ENCODE measurements around the gene PRKACG.
"Not testable (repeated sequence)": the region's sequence is repeated elsewhere in the genome, so short reads cannot be mapped to it uniquely, and the experiment has no call there.

The PRKACG gene

DNA sequence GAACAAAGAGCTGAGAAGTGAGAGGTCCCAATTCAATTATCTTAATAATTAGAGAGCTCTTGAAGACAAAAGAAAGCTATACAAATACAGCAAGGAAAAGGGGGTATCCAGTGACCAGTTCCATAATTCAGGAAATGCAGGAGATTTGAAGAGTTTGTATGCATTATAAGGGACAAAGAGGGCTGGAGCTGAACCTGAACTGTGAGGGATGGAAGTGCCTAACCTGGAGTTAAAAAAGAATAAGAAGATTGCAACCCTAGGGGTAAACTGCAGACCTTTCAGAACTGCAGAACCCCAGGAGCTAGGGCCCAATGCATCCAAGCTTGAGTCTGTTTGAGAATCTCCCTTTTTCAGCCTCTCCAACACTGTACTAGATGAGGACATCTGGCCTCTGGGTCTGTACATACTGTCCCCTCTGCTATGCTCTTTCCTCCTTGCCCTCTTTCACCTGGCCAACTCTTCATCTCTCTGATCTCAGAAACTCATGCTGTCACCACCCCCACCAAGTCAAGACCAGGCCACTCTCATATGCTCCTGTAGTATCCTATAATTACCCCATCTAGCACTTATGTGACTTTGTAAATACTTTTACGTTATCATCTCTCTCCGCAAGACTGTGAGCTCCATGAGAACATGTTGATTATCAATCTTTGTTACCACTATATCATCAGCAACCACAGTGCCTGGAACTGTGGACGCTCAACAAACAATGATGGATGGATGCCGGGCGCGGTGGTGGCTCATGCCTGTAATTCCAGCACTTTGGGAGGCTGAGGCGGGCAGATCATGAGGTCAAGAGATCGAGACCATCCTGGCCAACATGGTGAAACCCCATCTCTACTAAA is 6.6 kb upstream of the PRKACG start:
- DNase-seq = no peak

DNA sequence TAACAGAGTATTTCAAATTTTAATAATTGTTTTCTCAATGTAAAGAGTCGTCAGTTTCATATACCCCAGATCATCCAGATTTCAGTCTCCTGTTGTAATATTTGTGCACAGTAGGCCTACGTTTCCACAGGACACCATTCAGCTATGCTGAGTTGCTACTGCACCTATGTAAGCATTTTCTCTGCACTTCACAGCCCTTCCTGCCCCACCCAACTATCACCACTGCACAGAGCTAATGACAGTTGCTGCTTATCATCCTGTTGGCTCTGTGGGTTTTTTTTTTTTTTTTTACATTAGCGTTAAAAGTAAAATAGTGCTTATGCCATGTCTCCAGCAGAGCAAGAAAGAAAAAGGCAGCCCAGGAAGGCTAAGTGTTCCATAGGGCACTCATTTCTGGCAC is 5.9 kb upstream of the PRKACG start:
- DNase-seq = no peak

DNA sequence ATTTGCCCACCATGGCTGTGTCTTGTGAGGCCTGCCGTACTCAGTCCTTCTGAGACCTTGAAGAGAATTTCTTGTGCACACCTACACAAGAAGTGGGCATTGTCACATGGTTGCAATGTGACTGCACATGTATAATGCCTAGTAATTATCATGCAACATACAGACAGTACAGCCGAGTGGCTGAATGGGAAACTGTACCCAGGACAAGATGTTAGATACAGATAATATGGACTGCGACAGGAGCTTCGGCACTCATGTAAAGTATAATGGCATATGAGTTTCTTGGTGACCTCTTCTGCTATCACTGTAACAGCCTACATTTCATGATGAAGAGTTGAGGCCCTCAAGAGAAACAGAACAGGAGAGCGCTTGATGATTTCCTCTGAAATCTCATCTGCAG is 4.8 kb upstream of the PRKACG start:
- DNase-seq = no peak

DNA sequence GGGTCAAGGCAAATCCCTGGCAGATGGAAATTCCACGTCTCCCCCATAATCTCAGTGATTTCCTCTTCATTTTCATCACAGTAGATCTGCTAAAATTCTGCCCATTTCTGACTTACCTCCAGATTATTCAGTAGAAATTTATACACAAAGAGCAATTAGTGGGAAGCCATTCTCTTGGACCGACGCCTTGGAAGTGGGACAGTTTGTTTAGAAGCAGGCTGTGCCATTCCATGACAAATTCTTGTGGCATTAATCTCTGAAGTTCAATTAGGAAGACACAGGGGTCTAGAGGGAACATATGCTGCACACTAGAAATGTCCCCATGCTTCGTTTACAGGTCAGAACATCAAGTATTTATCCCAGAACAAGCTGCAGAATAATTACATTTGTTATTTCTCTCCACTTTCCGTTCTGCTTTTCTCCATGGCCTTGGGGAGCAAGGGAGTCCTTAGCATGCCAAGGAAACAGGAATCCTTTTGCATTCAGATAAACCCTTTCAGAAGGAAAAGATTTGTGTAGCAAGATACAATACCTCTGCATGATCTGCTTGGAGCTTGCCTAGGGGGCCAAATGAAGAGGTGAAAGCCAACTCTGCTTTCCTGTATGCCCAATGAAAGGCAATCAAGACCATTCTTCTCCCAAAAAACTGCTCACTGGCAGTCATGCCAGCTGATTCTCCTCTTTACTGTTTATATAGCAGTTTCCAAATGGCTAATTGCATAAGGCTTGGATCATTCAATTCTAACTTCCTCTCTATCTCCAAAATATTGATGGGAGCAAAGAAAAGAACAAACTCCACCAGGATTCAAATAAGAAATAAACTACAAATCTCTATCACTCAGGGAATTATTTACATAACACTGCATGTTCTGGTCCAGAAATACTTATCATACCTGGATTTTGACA is 2.5 kb upstream of the PRKACG start:
- no peak for DNase-seq

DNA sequence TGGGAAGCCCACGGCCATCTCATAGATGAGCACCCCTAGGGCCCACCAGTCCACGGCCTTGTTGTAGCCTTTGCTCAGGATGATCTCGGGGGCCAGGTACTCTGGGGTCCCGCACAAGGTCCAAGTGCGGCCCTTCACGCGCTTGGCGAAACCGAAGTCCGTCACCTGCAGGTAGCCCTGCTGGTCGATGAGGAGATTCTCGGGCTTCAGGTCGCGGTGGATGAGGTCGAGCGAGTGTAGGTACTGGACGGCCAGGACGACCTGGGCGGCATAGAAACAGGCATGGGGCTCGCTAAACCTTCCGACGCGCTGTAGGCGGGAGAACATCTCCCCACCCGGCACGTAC is 558 bp downstream of the PRKACG start:
- no peak for DNase-seq

DNA sequence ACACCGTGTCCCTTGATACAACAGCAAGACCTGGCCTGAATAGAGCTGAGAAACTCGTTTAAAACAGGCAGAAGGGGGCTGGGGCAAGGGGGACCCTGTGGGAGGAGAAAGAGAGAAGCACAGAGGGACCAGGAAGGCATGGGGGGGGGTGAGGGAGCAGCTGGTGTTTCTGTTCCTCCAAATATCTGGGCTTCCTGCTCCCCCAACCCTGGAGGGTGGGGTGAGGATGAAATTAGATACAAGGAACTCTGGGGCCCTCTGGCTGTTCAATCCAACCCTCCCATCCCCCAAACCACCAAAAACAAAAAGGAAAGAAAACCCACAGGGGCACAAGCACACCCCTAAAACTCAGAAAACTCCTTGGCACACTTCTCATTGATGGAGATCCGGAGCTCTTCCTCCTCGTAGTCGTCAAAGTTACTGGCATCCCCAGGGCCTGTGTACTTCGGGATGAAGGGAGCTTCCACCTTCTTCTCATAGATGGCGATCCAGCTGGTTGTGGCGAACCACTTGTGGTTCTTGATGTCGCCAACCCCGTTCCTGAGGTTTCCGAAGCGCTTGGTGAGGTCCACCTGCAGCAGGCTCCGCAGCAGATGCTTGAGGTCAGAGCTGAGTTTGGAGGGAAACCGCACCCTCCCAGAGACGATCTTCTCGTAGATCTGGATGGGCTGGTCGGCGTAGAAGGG is 1.1 kb downstream of the PRKACG start:
- no peak for DNase-seq

DNA sequence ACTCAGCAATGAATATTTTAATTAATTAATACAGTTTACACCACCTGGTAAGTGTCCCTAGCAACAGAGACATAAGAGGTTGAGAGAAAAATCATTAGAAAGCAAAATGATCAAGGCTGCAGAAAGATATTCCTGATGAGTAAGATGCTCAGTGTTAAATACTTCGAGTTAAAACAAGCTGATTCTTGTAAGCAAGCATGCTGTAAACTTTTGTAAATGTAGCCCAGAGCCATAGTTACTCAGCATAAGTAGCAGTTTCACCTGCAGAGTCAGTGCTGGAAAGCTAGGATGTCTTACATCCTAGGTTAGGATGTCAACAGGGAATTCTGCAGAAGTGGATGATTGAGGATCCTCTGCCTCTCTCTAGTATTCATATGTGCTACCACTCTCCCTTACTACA is 4.2 kb downstream of the PRKACG start:
- DNase-seq = no peak

DNA sequence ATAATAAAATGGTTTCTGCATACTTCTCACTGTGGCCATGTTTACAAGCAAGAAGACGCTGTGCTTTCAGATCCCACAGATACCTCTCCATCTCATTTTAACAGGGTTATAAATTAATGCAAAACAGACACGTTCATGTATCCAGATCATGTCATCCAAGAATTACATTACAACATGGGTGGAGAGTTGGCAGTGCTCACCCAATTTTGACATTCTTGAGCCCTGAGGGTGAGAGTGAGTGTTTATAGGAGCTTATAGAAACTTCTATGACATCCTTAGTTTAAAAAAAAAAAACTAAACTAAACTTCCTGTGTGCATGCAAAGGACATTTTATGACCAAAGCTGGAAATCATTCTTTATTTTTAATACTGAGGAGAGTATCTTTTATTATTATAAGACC is 9.1 kb downstream of the PRKACG start:
- no peak for DNase-seq

DNA sequence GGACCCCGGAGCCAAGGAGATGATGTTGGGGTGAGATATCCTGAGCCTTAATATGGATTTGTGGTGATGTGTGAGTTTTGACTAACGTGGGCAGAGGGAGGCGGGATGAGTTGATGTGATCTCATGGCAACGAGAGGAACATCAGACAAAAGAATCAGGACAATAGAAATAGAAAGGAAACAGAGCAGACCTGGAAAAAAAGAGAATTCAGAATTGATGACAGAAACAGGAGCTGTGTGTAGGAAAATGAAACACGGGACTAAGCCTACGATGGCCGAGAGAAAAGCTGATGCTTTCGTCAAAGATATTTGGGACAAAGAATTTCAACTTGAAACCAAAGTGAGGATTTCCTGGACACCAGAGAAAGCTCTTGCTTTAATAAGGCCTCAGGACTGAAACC is 10.9 kb downstream of the PRKACG start:
- DNase-seq = no peak

DNA sequence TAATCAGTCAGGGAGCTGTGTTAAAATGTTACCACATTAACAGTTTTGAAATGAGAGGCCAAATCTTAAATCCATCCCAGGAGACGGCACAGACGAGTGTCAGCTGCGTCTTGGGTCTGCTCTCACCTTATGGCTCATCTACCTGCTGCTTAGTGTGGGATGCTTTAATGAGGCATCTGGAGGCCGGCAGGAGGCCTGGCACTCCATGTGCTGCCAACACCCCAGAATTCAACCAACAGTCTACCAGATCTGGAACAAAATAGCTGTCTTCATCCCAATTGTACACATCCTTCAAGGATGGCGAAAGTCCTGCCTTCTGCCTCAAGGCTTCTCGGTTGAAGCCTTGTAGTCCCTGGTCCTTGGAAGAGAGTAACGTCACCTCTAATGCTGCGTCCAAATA is 12.0 kb downstream of the PRKACG start:
- no peak for DNase-seq

DNA sequence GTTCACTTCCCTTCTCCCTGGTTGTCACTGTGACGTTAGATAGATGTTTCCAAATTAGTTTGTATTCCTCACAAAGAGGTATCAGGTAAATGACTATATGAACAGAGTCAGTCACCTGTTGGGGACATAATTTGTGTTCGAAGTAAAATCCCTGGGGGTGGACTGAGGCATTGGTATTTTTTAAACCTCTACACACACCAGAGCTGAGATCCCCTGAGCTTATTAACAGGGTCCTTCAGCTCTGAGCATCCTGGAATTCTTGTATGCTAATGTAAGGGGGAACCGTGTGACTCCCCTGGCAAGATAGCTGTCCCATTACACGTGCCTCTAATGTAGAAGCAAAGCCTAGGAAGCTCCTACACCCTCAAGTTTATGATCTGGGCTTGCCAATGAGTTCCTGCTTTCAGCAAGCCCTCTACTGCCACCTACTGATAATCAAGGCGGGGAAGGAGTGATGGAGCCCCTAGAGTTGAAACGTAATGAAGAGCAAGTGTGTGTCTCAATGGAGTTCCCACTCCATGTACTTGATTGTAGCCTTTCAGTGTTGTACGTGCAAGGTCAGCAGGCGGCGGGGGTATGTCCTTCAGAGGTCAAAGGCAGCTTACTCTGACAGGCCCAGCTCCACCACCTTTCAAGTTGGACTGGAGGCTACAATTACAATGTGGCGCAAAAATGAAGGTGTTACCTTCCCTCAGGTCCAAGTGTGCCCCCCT is 14.4 kb downstream of the PRKACG start:
- peak; percentile 21 for DNase-seq

DNA sequence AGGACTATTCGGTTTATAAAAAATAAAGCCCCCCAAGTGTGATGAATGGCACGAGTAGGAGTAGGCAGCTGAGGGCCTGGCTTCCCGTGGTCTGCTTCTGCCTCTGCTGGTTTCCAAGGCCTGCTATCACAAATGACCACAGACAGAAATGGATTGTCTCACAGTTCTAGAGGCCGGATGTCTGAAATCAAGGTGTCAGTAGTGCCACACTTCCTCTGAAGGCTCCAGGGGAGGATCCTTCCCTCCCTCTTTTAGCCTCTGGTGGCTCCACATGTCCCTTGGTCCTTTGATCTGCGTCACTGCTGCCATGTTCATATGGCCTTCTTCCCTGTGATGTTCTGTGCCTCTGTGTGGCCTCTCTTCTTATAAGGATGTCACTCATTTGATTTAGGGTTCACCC is 15.1 kb downstream of the PRKACG start:
- no peak for DNase-seq

DNA sequence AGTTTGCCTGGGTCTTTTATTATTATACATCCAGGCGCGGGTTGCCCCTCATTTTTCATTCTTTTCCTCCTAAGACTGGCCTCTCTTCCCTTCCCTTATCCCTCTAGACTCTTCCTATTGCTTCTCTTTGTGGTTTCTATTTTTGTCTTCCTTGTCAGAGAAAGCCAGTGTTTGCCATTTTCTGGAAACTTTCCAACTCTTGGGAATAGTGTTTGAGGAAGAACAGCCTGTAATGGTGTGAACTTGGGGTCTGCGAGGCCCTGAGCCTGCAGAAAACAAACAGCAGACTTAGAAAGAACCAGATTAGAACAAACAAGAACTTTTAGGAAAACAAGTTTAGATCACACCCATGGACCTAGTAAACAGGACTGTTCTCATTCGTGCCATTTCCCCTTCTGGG is 15.5 kb downstream of the PRKACG start:
- no peak for DNase-seq

DNA sequence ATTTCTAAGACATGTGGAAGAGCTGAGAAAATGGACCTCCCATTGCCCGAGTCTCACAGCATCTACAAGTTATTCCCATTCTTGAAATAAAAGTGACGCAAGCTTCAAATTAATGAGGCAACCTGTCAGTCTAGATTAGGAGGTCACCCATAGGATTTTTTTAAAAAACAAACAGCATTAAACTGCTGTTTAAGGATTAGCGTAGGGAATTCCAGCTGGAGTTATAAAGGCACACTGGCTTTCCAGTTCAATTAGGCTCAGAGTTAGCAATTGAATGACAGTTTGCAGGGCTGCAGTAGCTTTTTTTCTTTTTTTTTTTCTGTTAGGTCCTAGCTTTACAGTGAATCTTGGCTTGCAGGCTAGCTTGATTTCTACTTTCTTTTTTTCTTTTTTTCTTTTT is 16.2 kb downstream of the PRKACG start:
- DNase-seq = no peak

DNA sequence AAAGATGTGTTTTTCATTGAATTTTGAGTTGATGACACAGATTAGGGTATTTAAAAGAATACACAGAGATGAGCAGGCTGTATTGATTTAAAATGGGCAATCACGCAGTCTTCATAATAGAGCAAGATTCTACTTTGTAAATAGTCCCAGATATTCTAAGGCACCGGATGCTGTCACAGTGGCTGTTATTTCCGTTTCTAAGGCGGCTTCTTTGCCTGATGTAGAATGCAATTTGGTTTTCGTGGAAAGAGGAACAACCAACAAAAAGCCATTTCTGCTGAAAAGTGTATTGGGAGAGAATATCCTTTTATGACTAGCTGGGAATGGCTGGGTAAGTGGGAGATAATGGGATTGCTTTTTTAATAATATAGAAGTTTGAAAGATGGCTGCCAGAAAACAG is 17.5 kb downstream of the PRKACG start:
- no peak for DNase-seq

DNA sequence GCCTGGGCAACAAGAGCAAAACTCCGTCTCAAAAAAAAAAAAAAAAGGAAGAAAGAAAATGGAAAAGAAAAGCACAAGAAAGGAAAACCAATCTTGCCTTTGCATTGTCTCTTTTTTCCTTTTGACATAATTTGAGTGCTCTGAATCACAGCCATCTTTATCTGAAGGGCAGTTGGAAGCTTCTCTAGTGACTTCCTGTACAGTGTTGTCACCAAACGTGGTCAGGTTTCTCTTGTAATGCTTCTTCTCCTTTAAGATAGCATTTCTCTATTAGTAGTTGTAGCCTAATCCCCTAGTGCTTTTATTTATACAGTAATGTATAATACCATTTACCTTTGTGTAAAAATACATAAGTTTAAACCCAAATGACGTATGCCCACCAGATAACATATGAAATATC is 18.1 kb downstream of the PRKACG start:
- DNase-seq = no peak

DNA sequence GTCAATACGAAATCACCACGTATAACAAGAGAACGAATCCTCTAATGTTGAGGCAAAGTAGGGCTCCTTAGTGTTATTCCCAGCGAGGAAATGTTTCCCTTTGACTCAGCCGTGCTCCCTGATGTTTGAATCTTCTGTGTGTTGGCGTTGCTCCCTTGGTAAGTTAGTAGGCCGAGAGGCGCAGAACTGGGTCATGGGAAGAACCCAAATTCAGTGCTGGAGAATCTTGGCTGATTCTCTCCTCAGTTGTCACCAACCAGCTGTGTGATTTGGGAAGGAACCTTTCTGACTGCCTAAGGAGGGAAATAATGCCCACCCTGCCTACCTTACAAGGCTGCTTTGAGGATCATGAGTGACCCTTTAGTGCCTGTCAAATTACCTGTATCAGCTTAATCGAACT is 22.5 kb downstream of the PRKACG start:
- DNase-seq = no peak

DNA sequence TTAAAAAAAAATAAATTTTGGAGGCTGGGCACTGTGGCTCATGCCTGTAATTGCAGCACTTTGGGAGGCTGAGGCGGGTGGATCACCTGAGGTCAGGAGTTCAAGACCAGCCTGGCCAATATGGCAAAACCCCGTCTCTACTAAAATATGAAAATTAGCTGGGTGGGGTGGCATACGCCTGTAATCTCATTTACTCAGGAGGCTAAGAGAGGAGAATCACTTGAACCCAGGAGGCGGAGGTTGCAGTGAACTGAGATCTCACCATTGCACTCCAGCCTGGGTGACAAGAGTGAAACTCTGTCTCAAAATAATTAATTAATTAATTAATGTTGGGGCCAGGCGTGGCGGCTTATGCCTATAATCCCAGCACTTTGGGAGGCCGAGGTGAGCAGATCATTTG is 27.0 kb downstream of the PRKACG start:
- DNase-seq = not testable (repeated sequence)

DNA sequence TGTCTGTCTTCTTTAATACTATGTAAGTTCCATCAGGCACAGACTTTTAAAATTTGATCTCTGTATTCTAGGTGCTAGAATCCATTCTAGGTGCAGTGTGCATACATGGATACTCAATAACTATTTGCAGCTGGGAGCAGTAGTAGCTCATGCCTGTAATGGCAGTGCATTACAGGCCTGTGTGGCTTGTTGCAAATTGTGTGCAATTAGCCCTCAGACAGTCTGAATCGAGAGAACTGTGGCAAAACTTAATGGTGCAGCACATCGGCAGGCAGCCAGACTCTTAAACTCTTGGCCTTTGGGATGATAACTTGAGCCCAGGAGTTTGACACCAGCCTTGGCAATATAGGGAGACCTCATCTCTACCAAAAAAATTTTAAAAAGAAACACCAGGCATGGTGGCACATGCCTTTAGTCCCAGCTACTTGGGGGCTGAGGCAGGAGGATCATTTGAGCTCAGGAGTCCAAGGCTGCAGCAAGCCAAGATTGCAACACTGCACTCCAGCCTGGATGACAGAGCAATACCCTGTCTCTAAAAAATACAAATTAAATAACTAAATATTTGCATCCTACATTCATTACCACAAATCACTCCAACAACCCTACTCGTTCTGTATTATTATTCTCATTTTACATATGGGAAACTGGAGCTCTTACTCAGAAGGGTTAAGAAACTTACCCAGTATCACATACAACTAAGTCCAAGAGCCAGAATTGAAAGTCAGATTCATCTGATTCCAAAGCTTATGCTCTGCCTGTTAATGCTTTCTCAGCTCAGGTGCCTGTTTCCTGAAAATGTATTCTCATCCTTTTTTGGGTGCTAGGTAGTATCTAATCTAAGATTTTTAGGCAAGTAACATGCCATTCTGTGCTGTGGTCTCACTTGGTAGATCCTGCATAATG is 30.1 kb downstream of the PRKACG start:
- DNase-seq = no peak

DNA sequence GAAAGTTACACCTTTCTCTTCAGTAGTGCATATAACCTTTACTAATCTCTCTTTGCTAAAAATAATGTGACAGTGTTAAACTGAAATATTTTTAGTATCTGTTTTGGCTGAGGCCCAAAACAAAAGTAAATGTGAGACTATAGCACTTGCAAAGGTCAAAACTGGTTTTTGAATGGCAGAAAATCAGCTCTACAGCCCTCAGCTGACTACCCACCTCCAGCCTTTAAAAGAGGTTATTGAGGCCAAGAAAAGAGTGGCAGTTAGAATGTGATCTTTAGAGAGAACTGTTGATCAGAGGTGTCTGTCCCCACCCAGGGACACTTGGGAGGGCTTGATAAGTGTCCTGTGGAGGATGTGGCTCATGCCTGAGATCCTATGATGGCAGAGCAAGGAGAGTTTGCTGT is 30.9 kb downstream of the PRKACG start:
- DNase-seq = no peak

DNA sequence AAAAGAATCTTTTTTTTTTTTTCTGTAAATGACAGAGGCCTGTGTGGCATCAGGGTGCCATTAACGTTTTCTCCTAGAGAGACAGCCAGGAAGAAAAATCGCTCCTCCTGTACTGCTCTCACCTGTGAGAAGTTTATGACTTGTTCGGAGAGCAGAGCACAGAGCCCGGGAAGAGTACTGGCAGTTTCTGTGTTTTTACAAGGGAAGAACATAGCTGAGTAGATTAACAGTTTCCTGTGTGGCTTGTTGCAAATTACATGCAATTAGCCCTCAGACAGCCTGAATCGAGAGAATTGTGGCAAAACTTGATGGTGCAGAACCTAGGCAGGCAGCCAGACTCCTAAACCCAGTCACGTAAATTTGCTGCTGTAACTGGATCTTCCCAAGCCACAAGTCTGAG is 32.1 kb downstream of the PRKACG start:
- no peak for DNase-seq

DNA sequence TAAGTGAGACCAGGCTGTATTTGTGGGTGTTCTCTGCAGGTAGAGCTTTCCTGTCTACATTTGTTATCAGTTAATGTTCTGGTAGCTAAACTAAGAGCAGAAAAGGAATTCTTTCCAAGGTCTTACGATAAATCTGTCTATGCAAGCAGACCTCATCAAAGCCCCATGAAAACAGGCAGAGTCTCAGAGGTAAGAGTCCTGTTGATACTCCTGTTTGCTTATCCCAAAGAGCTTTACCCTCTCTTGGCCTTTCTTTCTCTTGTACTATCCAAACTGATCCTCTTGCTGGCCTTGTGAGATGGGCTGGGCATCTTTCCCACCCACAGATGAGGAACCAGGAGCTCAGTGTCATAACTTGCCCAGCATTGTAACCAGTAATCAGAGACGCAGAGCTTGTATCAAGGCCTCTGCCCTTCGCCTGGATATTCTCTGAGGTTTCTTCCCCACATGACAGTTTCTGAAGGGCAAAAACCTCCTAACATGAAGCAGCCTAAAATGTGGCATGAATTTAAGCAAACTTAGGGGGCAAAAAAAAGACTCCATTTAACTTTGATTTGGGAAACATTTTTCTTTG is 33.5 kb downstream of the PRKACG start:
- DNase-seq = no peak
